LNCAP (cell line): ENCODE results near the gene MAGI2.

Experiments used
- CTCF ChIP-seq: fragments of 450-650 bp; IDR thresholded peaks from 2 replicates; pipeline ENCODE4 v1.5.1; 2017; ENCODE audit warnings: mild to moderate bottlenecking

The MAGI2 gene

GRCh38 chr7:78073609-78074382, 1379.7 kb downstream of the MAGI2 start:
- TF ChIP-seq CTCF, result no peak

GRCh38 chr7:78072201-78072590, 1381.3 kb downstream of the MAGI2 start:
- TF ChIP-seq CTCF, result no peak

GRCh38 chr7:78071491-78072200, 1381.8 kb downstream of the MAGI2 start:
- TF ChIP-seq CTCF, result no peak

- no peak for TF ChIP-seq CTCF
Observed at GRCh38 chr7:78066599-78066998, 1386.9 kb downstream of the MAGI2 start.

GRCh38 chr7:78063758-78064157, 1389.7 kb downstream of the MAGI2 start:
- no peak for TF ChIP-seq CTCF

- TF ChIP-seq CTCF, result no peak
Observed at GRCh38 chr7:78062214-78062613, 1391.3 kb downstream of the MAGI2 start.

GRCh38 chr7:78057571-78057970, 1395.9 kb downstream of the MAGI2 start:
- no peak for TF ChIP-seq CTCF
